NOMO-1 treated with DMSO at 0.1 percent for 48 hours (cell line): ENCODE data around the gene RNF4.
"Not testable (repeated sequence)": the region's sequence is repeated elsewhere in the genome, so short reads cannot be mapped to it uniquely, and the experiment has no call there.

Experiments
- DNase-seq: peaks from one replicate; lab custom pipeline; 2025; ENCODE audit not compliant: unreplicated experiment; lab: John Stamatoyannopoulos, UW

Gene RNF4

GRCh38 chr4:2468456-2469191 lies at the start of gene RNF4:
RNF4 (plus strand) TSS chr4:2469106; CDS start chr4:2490494, 21,388 bp downstream.
- DNase-seq: peak; percentile 96

- DNase-seq: peak; percentile 66
Observed at GRCh38 chr4:2419814-2420213, 49.1 kb upstream of the RNF4 start.

GRCh38 chr4:2421928-2422327 lies 47.0 kb upstream of the RNF4 start:
- no peak for DNase-seq

GRCh38 chr4:2423066-2423465 lies 45.8 kb upstream of the RNF4 start:
- no peak for DNase-seq

- DNase-seq: no peak
Observed at GRCh38 chr4:2423695-2424094, 45.2 kb upstream of the RNF4 start.

GRCh38 chr4:2424581-2424980 lies 44.3 kb upstream of the RNF4 start:
- no peak for DNase-seq

GRCh38 chr4:2425386-2426068 lies 43.4 kb upstream of the RNF4 start:
- DNase-seq: no peak

GRCh38 chr4:2426069-2426397 lies 42.9 kb upstream of the RNF4 start:
- no peak for DNase-seq

GRCh38 chr4:2426711-2427275 lies 42.1 kb upstream of the RNF4 start:
- no peak for DNase-seq

GRCh38 chr4:2427383-2428334 lies 41.2 kb upstream of the RNF4 start:
- no peak for DNase-seq

- DNase-seq: no peak
Observed at GRCh38 chr4:2428496-2429213, 40.3 kb upstream of the RNF4 start.

GRCh38 chr4:2429945-2430757 lies 38.8 kb upstream of the RNF4 start:
- not testable (repeated sequence) for DNase-seq

- no peak for DNase-seq
Observed at GRCh38 chr4:2432004-2432403, 36.9 kb upstream of the RNF4 start.

GRCh38 chr4:2432991-2433530 lies 35.8 kb upstream of the RNF4 start:
- DNase-seq: no peak

- no peak for DNase-seq
Observed at GRCh38 chr4:2433609-2434350, 35.1 kb upstream of the RNF4 start.

GRCh38 chr4:2434420-2434819 lies 34.5 kb upstream of the RNF4 start:
- no peak for DNase-seq

GRCh38 chr4:2436301-2436700 lies 32.6 kb upstream of the RNF4 start:
- no peak for DNase-seq

GRCh38 chr4:2436761-2437474 lies 32.0 kb upstream of the RNF4 start:
- no peak for DNase-seq
